HL-60 (cell line): Measurements from ENCODE around the gene PMEPA1.

Experiments
- DNase-seq, 2 experiments: peaks; one replicate each; pipeline ENCODE4 v3.0.0-alpha.2; 2010 to 2020; ENCODE audit warnings: low read depth in 1 of 2, low spot score in 1 of 2
- H3K27ac ChIP-seq: fragments of 250-450 bp; sonication (Bioruptor Pico); replicated peaks from 2 replicates; pipeline ENCODE4 v1.5.1; 2020; ENCODE audit warnings: mild to moderate bottlenecking, moderate library complexity
- H3K27me3 ChIP-seq: fragments of 250-450 bp; sonication (Bioruptor Pico); 2 replicates; pipeline ENCODE4 v1.5.1; 2021; ENCODE audit warnings: mild to moderate bottlenecking, moderate library complexity; ENCODE audit not compliant: insufficient read depth, poor library complexity, severe bottlenecking
- H3K4me3 ChIP-seq: replicated peaks from 2 replicates; pipeline ENCODE4 v1.5.1; 2011; ENCODE audit warnings: mild to moderate bottlenecking, control low read depth, low read length; ENCODE audit not compliant: insufficient read depth
- GABPA ChIP-seq: IDR thresholded peaks from 2 replicates; pipeline ENCODE4 v1.6.1; 2012; ENCODE audit warnings: low read depth
- POLR2AphosphoS5 ChIP-seq: IDR thresholded peaks from 2 replicates; pipeline ENCODE4 v1.6.1; 2012; ENCODE audit warnings: low read depth
- REST ChIP-seq: IDR thresholded peaks from 2 replicates; pipeline ENCODE4 v1.6.1; 2012; ENCODE audit warnings: low read depth; ENCODE audit not compliant: insufficient replicate concordance
- SPI1 ChIP-seq: IDR thresholded peaks from 2 replicates; pipeline ENCODE4 v1.6.1; 2012; ENCODE audit warnings: low read depth, mild to moderate bottlenecking, borderline replicate concordance
- TF ChIP-seq, protein P1 (sequence below): IDR thresholded peaks from one replicate; pipeline ENCODE4 v1.5.1; 2011; ENCODE audit warnings: low read length, control low read depth, inconsistent platforms; ENCODE audit not compliant: insufficient read depth

The PMEPA1 gene

DNA sequence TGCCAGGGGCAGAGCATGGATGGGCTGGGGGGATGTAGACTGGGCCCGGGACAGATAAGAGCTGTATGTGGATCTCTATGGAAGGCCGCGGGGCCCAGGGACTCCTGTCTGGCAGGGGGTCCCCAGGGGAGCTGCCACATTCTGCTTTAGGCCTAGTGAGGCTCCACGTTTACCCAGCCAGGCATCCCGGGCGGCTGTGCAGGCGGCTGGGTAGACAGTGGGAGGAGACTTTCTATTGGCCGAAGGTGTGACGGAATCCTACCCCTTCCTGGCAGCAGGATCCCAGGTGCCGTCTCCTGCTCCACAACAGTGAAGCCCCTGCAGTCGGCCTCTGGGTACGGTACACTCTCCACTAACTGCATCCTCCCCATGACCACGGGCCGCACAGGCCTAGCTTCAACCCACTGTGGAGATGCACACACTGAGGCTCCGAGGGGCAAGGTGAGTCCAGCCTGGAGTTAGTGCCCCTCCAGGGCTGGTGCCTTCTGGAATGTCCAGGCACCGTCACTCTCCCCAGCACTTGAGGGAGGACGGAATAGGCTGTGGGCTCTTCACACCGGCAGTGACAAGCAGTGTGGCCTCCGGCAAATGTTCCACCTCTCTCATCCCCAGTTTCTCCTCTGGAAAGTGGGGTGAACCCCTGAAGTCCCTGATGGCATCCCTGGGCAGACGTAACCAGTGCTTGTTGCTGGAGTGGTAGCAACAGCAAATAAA lies 52.8 kb downstream of the PMEPA1 start:
- DNase-seq, result no peak
- Histone ChIP-seq H3K27me3 (no peaks in the 10 kb centered on the region), H3K4me3 (no peak overlapping the region), H3K27ac (no peak overlapping the region)
- no peak for TF ChIP-seq POLR2AphosphoS5
- TF ChIP-seq REST, result no peak
- no peak for TF ChIP-seq GABPA
- TF ChIP-seq SPI1, result no peak
- TF ChIP-seq, protein P1, sequence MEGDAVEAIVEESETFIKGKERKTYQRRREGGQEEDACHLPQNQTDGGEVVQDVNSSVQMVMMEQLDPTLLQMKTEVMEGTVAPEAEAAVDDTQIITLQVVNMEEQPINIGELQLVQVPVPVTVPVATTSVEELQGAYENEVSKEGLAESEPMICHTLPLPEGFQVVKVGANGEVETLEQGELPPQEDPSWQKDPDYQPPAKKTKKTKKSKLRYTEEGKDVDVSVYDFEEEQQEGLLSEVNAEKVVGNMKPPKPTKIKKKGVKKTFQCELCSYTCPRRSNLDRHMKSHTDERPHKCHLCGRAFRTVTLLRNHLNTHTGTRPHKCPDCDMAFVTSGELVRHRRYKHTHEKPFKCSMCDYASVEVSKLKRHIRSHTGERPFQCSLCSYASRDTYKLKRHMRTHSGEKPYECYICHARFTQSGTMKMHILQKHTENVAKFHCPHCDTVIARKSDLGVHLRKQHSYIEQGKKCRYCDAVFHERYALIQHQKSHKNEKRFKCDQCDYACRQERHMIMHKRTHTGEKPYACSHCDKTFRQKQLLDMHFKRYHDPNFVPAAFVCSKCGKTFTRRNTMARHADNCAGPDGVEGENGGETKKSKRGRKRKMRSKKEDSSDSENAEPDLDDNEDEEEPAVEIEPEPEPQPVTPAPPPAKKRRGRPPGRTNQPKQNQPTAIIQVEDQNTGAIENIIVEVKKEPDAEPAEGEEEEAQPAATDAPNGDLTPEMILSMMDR, result no peak

DNA sequence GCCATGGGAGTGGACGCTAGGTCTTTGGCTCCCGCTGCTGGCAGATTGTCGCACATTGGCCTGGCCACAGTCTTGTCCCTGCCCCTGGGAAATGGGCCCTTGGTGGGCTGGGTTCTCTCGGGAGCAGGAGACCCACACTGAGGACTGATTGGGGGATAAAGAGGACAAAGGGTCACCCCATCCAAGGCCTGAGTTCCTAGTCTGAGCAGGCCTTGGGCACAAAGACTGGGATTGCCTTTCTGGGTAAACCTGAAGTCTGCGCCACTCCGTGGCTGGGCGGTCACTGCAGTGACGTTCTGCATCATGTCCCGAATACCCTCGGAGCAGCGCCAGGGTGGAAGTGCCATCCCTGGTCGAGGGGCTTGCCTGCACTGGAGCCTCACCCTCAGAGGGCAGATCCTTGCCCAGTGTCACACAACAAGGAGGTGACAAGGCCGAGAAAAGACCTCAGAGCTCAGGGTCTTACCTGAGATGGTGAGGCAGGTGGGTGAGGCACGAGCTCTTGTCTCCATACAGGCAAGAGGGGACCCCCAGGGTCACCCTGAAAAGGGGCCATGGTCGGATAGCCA lies 53.5 kb downstream of the PMEPA1 start:
- no peak for TF ChIP-seq SPI1
- TF ChIP-seq, protein P1, result no peak

DNA sequence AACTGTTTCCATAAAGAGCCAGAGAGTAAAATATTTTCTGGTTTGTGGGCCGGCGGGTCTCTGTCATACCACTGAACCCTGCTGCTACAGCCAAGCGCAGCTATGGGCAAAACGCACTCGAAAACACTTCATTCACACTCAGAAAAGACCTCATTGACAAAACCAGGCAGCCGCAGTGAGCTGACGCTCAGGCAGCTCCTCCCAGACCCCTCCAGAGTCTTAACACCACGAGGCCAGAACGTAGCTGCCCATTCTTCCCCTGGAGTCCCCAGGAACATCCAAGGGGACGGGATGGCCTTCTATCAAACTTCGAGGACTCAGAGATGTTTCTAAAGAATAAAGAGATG lies 54.0 kb downstream of the PMEPA1 start:
- H3K27ac ChIP-seq, result no peak overlapping the region
- no peak overlapping the region for H3K4me3 ChIP-seq
- peaks cover 6% of the 10 kb centered on the region for H3K27me3 ChIP-seq
- TF ChIP-seq SPI1 (no peak), POLR2AphosphoS5 (no peak), REST (no peak), GABPA (no peak)
- TF ChIP-seq, protein P1, result no peak
- no peak for DNase-seq

More for the DNA sequence above, 53.5 kb downstream of the PMEPA1 start:
- H3K27ac ChIP-seq, result no peak overlapping the region
- no peak overlapping the region for H3K4me3 ChIP-seq
- H3K27me3 ChIP-seq, result no peaks in the 10 kb centered on the region
- DNase-seq, result no peak
